HEK293 (cell line): Measurements from ENCODE around the gene POLD1.
A peak's percentile ranks its signal among the peaks of the same experiment; 100 is the strongest.

ENCODE experiments used
- CTCF ChIA-PET: fragments of 350-600 bp; formaldehyde crosslinking; extraction: SDS; loops from one replicate; lab custom pipeline; 2021; ENCODE audit warnings: antibody characterized with exemption; lab: Yijun Ruan, JAX
- POLR2A ChIA-PET: fragments of 300-600 bp; formaldehyde crosslinking; extraction: SDS; loops from one replicate; lab custom pipeline; 2020; ENCODE audit warnings: antibody characterized with exemption, inconsistent platforms; lab: Yijun Ruan, JAX
- H3K27ac ChIP-seq: fragments of 200-500 bp; sonication (Bioruptor generic); 2 replicates; pipeline ENCODE4 v1.5.1; 2014; ENCODE audit warnings: low read depth, low read length, control low read depth, inconsistent platforms; ENCODE audit errors: extremely low read depth
- H3K36me3 ChIP-seq, 2 experiments: fragments of 200-500 bp in 1 of 2; sonication (Bioruptor generic) in 1 of 2; 1 replicate in 1 of 2; 2 replicates in 1 of 2; pipeline ENCODE4 v1.5.1; 2014 to 2017; ENCODE audit warnings: inconsistent platforms in 2 of 2, low read length in 2 of 2; ENCODE audit not compliant: control insufficient read depth in 2 of 2, insufficient read depth in 1 of 2
- H3K4me1 ChIP-seq: fragments of 200-500 bp; sonication (Bioruptor generic); 2 replicates; pipeline ENCODE4 v1.5.1; 2014; ENCODE audit warnings: mild to moderate bottlenecking, low read length, inconsistent platforms; ENCODE audit not compliant: control insufficient read depth, insufficient read depth
- H3K4me3 ChIP-seq: 2 replicates; pipeline ENCODE4 v1.5.1; 2011; ENCODE audit warnings: low read depth, mild to moderate bottlenecking, control low read depth, low read length, moderate library complexity
- H3K9me3 ChIP-seq: fragments of 200-500 bp; sonication (Bioruptor generic); 2 replicates; pipeline ENCODE4 v1.5.1; 2014; ENCODE audit warnings: low read depth, low read length, inconsistent platforms; ENCODE audit not compliant: control insufficient read depth, insufficient read depth
- HOXD13 ChIP-seq: sonication (generic); formaldehyde crosslinking; IDR thresholded peaks from 2 replicates; pipeline ENCODE4 v1.8.0; 2022; ENCODE audit warnings: missing genetic modification reagents, borderline replicate concordance
- SP2 ChIP-seq: fragments of 450-650 bp; formaldehyde crosslinking; IDR thresholded peaks from 2 replicates; pipeline ENCODE4 v1.5.1; 2016; ENCODE audit warnings: missing biosample characterization, missing genetic modification characterization
- ZFP37 ChIP-seq: fragments of 450-650 bp; formaldehyde crosslinking; IDR thresholded peaks from 2 replicates; pipeline ENCODE4 v1.5.1; 2016; ENCODE audit warnings: missing biosample characterization, missing genetic modification characterization
- ZFP41 ChIP-seq: fragments of 450-650 bp; formaldehyde crosslinking; IDR thresholded peaks from 2 replicates; pipeline ENCODE4 v1.5.1; 2016; ENCODE audit warnings: missing biosample characterization, missing genetic modification characterization, borderline replicate concordance
- ZFP69B ChIP-seq: fragments of 450-650 bp; formaldehyde crosslinking; IDR thresholded peaks from 2 replicates; pipeline ENCODE4 v1.5.1; 2016; ENCODE audit warnings: missing biosample characterization, missing genetic modification characterization
- ZNF121 ChIP-seq: fragments of 450-650 bp; formaldehyde crosslinking; IDR thresholded peaks from 2 replicates; pipeline ENCODE4 v1.5.1; 2016; ENCODE audit warnings: missing biosample characterization, missing genetic modification characterization
- ZNF132 ChIP-seq: fragments of 450-650 bp; formaldehyde crosslinking; IDR thresholded peaks from 2 replicates; pipeline ENCODE4 v1.5.1; 2017; ENCODE audit warnings: missing biosample characterization, missing genetic modification characterization, borderline replicate concordance
- ZNF140 ChIP-seq: fragments of 450-650 bp; formaldehyde crosslinking; IDR thresholded peaks from 2 replicates; pipeline ENCODE4 v1.5.1; 2016; ENCODE audit warnings: missing biosample characterization, missing genetic modification characterization
- ZNF280D ChIP-seq: fragments of 450-650 bp; formaldehyde crosslinking; IDR thresholded peaks from 2 replicates; pipeline ENCODE4 v1.5.1; 2016; ENCODE audit warnings: missing biosample characterization, missing genetic modification characterization
- ZNF341 ChIP-seq: fragments of 450-650 bp; formaldehyde crosslinking; IDR thresholded peaks from 2 replicates; pipeline ENCODE4; 2016; ENCODE audit warnings: low read depth, missing biosample characterization, missing genetic modification characterization
- ZNF518A ChIP-seq: fragments of 450-650 bp; formaldehyde crosslinking; conservative IDR thresholded peaks from 2 replicates; pipeline ENCODE4 v1.5.1; 2016; ENCODE audit warnings: low read depth, missing biosample characterization, missing genetic modification characterization
- ZNF692 ChIP-seq: fragments of 450-650 bp; formaldehyde crosslinking; IDR thresholded peaks from 2 replicates; pipeline ENCODE4 v1.5.1; 2016; ENCODE audit warnings: missing biosample characterization, missing genetic modification characterization
- ZNF707 ChIP-seq: fragments of 450-650 bp; formaldehyde crosslinking; IDR thresholded peaks from 2 replicates; pipeline ENCODE4 v1.5.1; 2016; ENCODE audit warnings: missing biosample characterization, missing genetic modification characterization

The POLD1 gene

GRCh38 chr19:50361290-50362029, 22.7 kb upstream of the POLD1 start:
- ChIA-PET CTCF (interaction anchor here (0.6 to 1.6 kb wide), 9 partner anchors 22 to 472 kb away, joined by 3 to 5 read pairs (median 3); partner anchors contain the start of gene KLK15), POLR2A (interaction anchor here (0.8 kb wide), 1 partner anchor 70 kb away, joined by 3 read pairs; no protein-coding TSS in a partner anchor)
- Histone ChIP-seq H3K27ac (no peak overlapping the region), H3K36me3 (peaks cover 0 to 5% of the 10 kb centered on the region in 2 experiments; a peak in 1 of 3 replicates), H3K9me3 (no peaks in the 10 kb centered on the region), H3K4me3 (no peak overlapping the region), H3K4me1 (no peaks in the 10 kb centered on the region)
- peak; percentile 46; the same call in 1 of the 2 replicates for TF ChIP-seq SP2 (tag by site-specific recombination)
- TF ChIP-seq ZFP37 (tag by site-specific recombination), result no peak

GRCh38 chr19:50362030-50362412, 22.1 kb upstream of the POLD1 start:
- ChIA-PET POLR2A (no interaction called here), CTCF (interaction anchor here (0.5 to 1.8 kb wide), 8 partner anchors 11 to 1567 kb away, joined by 3 to 5 read pairs (median 3); no protein-coding TSS in a partner anchor)
- H3K4me1 ChIP-seq, result no peaks in the 10 kb centered on the region

GRCh38 chr19:50362656-50363424, 21.3 kb upstream of the POLD1 start:
- Histone ChIP-seq H3K4me3 (no peak overlapping the region), H3K9me3 (no peaks in the 10 kb centered on the region), H3K36me3 (peaks cover 0 to 5% of the 10 kb centered on the region in 2 experiments; a peak in 1 of 3 replicates), H3K4me1 (no peaks in the 10 kb centered on the region), H3K27ac (no peak overlapping the region)
- ChIA-PET POLR2A (no interaction called here), CTCF (interaction anchor here (0.5 to 1.8 kb wide), 11 partner anchors 9 to 1568 kb away, joined by 3 to 5 read pairs (median 4); no protein-coding TSS in a partner anchor)
- TF ChIP-seq ZNF121 (tag by site-specific recombination), result no peak
- TF ChIP-seq ZNF341, result peak; percentile 48

More at GRCh38 chr19:50362030-50362412, 22.1 kb upstream of the POLD1 start:
- H3K27ac ChIP-seq, result no peak overlapping the region
- H3K36me3 ChIP-seq, result peaks cover 0 to 5% of the 10 kb centered on the region in 2 experiments; a peak in 1 of 3 replicates
- H3K4me3 ChIP-seq, result no peak overlapping the region
- TF ChIP-seq ZNF140 (no peak), HOXD13 (CRISPR knock-in tag) (no peak), ZNF280D (tag by site-specific recombination) (no peak), ZFP69B (tag by site-specific recombination) (no peak)
- H3K9me3 ChIP-seq, result no peaks in the 10 kb centered on the region

GRCh38 chr19:50365434-50366306, 18.5 kb upstream of the POLD1 start, which contains the start of gene NAPSA:
Gene NAPSA (minus strand): TSS chr19:50365639. CDS start chr19:50365621, 18 bp downstream.
- Histone ChIP-seq H3K9me3 (no peaks in the 10 kb centered on the region), H3K36me3 (no peaks in the 10 kb centered on the region), H3K4me1 (no peaks in the 10 kb centered on the region), H3K4me3 (no peak within 1 kb of the TSS), H3K27ac (no peak within 1 kb of the TSS)
- ChIA-PET POLR2A (interaction anchor here (0.6 kb wide), 2 partner anchors 189 to 214 kb away, joined by 4 to 5 read pairs; no protein-coding TSS in a partner anchor), CTCF (interaction anchor here (0.6 to 6.5 kb wide), 4 partner anchors 9 to 97 kb away, joined by 3 to 99 read pairs (median 22); no protein-coding TSS in a partner anchor)
- no peak for TF ChIP-seq ZNF132 (tag by site-specific recombination)
- TF ChIP-seq ZNF692, result peak; percentile 54
- TF ChIP-seq ZFP41 (tag by site-specific recombination), result no peak
- TF ChIP-seq ZNF518A (tag by site-specific recombination), result no peak
- no peak for TF ChIP-seq ZNF707 (tag by site-specific recombination)
